ENCODE measurements around the gene ABCB1. TPM values are rescaled to one million over a fixed set of nuclear protein-coding genes. Genes with fewer than 3 reads are reported as not detected.

The ABCB1 gene
- polyA plus RNA-seq, 1 donor from 2014 or later, result 1.6 TPM

DNA sequence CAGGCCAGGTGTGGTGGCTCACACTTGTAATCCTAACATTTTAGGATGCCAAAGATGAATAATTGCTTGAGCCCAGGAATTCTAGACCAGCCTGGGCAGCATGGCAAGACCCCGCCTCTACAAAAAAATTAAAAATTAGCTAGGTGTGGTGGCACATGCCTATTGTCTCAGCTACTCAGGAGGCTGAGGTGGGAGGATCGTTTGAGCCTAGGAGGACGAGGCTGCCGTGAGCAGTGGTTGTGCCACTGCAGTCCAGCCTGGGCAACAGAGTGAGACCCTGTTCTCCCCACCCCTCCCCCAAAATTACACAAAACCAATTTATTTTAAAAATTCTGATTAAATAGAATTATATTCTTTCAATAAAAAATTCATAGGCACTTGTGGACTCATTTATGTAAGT is 39.0 kb downstream of the ABCB1 start:
- Histone ChIP-seq H3K4me2 (ENCODE audit: low read length) (no peak overlapping the region), H3K9me3 (ENCODE audit: low read length) (no peaks in the 10 kb centered on the region)
- TF ChIP-seq TAF1 (IDR thresholded peaks at IDR 0.05; ENCODE audit: low read depth), result no peak
- no peak for TF ChIP-seq SMC3 (conservative IDR thresholded peaks at IDR 0.05; ENCODE audit: poor library complexity)
- TF ChIP-seq, protein P1, sequence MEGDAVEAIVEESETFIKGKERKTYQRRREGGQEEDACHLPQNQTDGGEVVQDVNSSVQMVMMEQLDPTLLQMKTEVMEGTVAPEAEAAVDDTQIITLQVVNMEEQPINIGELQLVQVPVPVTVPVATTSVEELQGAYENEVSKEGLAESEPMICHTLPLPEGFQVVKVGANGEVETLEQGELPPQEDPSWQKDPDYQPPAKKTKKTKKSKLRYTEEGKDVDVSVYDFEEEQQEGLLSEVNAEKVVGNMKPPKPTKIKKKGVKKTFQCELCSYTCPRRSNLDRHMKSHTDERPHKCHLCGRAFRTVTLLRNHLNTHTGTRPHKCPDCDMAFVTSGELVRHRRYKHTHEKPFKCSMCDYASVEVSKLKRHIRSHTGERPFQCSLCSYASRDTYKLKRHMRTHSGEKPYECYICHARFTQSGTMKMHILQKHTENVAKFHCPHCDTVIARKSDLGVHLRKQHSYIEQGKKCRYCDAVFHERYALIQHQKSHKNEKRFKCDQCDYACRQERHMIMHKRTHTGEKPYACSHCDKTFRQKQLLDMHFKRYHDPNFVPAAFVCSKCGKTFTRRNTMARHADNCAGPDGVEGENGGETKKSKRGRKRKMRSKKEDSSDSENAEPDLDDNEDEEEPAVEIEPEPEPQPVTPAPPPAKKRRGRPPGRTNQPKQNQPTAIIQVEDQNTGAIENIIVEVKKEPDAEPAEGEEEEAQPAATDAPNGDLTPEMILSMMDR (IDR thresholded peaks at IDR 0.05; ENCODE audit: poor library complexity, severe bottlenecking), result no peak
- no peak for TF ChIP-seq EP300 (conservative IDR thresholded peaks at IDR 0.05; ENCODE audit: poor library complexity, severe bottlenecking)
- TF ChIP-seq, protein P2, sequence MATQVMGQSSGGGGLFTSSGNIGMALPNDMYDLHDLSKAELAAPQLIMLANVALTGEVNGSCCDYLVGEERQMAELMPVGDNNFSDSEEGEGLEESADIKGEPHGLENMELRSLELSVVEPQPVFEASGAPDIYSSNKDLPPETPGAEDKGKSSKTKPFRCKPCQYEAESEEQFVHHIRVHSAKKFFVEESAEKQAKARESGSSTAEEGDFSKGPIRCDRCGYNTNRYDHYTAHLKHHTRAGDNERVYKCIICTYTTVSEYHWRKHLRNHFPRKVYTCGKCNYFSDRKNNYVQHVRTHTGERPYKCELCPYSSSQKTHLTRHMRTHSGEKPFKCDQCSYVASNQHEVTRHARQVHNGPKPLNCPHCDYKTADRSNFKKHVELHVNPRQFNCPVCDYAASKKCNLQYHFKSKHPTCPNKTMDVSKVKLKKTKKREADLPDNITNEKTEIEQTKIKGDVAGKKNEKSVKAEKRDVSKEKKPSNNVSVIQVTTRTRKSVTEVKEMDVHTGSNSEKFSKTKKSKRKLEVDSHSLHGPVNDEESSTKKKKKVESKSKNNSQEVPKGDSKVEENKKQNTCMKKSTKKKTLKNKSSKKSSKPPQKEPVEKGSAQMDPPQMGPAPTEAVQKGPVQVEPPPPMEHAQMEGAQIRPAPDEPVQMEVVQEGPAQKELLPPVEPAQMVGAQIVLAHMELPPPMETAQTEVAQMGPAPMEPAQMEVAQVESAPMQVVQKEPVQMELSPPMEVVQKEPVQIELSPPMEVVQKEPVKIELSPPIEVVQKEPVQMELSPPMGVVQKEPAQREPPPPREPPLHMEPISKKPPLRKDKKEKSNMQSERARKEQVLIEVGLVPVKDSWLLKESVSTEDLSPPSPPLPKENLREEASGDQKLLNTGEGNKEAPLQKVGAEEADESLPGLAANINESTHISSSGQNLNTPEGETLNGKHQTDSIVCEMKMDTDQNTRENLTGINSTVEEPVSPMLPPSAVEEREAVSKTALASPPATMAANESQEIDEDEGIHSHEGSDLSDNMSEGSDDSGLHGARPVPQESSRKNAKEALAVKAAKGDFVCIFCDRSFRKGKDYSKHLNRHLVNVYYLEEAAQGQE (IDR thresholded peaks at IDR 0.05; ENCODE audit: borderline replicate concordance), result no peak
- no peak for TF ChIP-seq POLR2AphosphoS5 (IDR thresholded peaks at IDR 0.05)
- TF ChIP-seq EZH2 (IDR thresholded peaks at IDR 0.05; ENCODE audit: borderline replicate concordance, insufficient read depth, low read length, poor library complexity, severe bottlenecking), result no peak
- no peak for TF ChIP-seq RAD21 (conservative IDR thresholded peaks at IDR 0.05)
- TF ChIP-seq MXI1 (conservative IDR thresholded peaks at IDR 0.05; ENCODE audit: poor library complexity, severe bottlenecking), result no peak

DNA sequence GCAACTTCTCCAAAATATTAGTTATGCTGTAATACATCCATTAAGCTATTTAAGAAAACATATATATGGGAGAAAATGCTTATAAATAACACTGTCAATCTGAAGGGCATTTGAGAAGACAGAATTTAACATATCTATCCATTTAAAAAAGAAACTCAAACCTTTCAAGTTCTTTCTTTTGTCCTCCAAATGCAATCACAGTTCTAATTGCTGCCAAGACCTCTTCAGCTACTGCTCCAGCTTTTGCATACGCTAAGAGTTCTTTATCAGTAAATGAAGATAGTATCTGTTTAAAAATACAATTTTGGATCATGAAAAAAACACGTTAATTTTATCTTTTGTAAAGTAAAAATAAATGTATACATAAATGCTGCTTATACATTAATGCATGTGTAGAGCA is 39.6 kb downstream of the ABCB1 start:
- H3K9me2 ChIP-seq (ENCODE audit: insufficient read depth, low read length), result no peaks in the 10 kb centered on the region
- H3K79me2 ChIP-seq (replicated peaks; ENCODE audit: insufficient read depth, low read length), result no peaks in the 10 kb centered on the region
- no peaks in the 10 kb centered on the region for H3K36me3 ChIP-seq (ENCODE audit: insufficient read depth, low read length)
- no peaks in the 10 kb centered on the region for H4K20me1 ChIP-seq (ENCODE audit: insufficient read depth)
- TF ChIP-seq, protein P2 (IDR thresholded peaks at IDR 0.05; ENCODE audit: borderline replicate concordance), result no peak
- TF ChIP-seq TAF1 (IDR thresholded peaks at IDR 0.05; ENCODE audit: low read depth) (no peak), EP300 (conservative IDR thresholded peaks at IDR 0.05; ENCODE audit: poor library complexity, severe bottlenecking) (no peak), MXI1 (conservative IDR thresholded peaks at IDR 0.05; ENCODE audit: poor library complexity, severe bottlenecking) (no peak), POLR2AphosphoS5 (IDR thresholded peaks at IDR 0.05) (no peak), SMC3 (conservative IDR thresholded peaks at IDR 0.05; ENCODE audit: poor library complexity) (no peak), RAD21 (conservative IDR thresholded peaks at IDR 0.05) (no peak), EZH2 (IDR thresholded peaks at IDR 0.05; ENCODE audit: borderline replicate concordance, insufficient read depth, low read length, poor library complexity, severe bottlenecking) (no peak)
- TF ChIP-seq, protein P1 (IDR thresholded peaks at IDR 0.05; ENCODE audit: poor library complexity, severe bottlenecking), result no peak
- H3K4me3 ChIP-seq (ENCODE audit: low read length), result no peak overlapping the region
- no peak overlapping the region for H3K4me2 ChIP-seq (ENCODE audit: low read length)
- H3K9me3 ChIP-seq (ENCODE audit: low read length), result no peaks in the 10 kb centered on the region
- H3K9ac ChIP-seq (ENCODE audit: low read length), result no peak overlapping the region
- no peaks in the 10 kb centered on the region for H3K27me3 ChIP-seq (ENCODE audit: insufficient read depth, low read depth, low read length)
- H3K27ac ChIP-seq (ENCODE audit: low read length), result no peak overlapping the region
- H2AFZ ChIP-seq (ENCODE audit: low read depth, low read length), result no peak overlapping the region
- H3F3A ChIP-seq (ENCODE audit: insufficient read depth, low read length, poor library complexity, severe bottlenecking), result no peaks in the 10 kb centered on the region

More for the DNA sequence above, 39.0 kb downstream of the ABCB1 start:
- H3K9ac ChIP-seq (ENCODE audit: low read length), result no peak overlapping the region
- H4K20me1 ChIP-seq (ENCODE audit: insufficient read depth), result no peaks in the 10 kb centered on the region
- no peaks in the 10 kb centered on the region for H3K79me2 ChIP-seq (replicated peaks; ENCODE audit: insufficient read depth, low read length)
- H3F3A ChIP-seq (ENCODE audit: insufficient read depth, low read length, poor library complexity, severe bottlenecking), result no peaks in the 10 kb centered on the region
- H3K4me3 ChIP-seq (ENCODE audit: low read length), result no peak overlapping the region
- no peaks in the 10 kb centered on the region for H3K36me3 ChIP-seq (ENCODE audit: insufficient read depth, low read length)
- no peaks in the 10 kb centered on the region for H3K9me2 ChIP-seq (ENCODE audit: insufficient read depth, low read length)
- no peak overlapping the region for H2AFZ ChIP-seq (ENCODE audit: low read depth, low read length)
- H3K27ac ChIP-seq (ENCODE audit: low read length), result no peak overlapping the region
- no peaks in the 10 kb centered on the region for H3K27me3 ChIP-seq (ENCODE audit: insufficient read depth, low read depth, low read length)

Data from neural cell (in vitro differentiated cells).